SW480 (cell line): ENCODE data around the gene XXYLT1.
"Not testable (repeated sequence)": the region's sequence is repeated elsewhere in the genome, so short reads cannot be mapped to it uniquely, and the experiment has no call there.

Experiments used
- DNase-seq: peaks from one replicate; pipeline ENCODE4 v3.0.0-alpha.2; 2016; ENCODE audit warnings: low spot score

The XXYLT1 gene

GRCh38 chr3:195042743-195043606 lies 228.0 kb downstream of the XXYLT1 start:
- DNase-seq, result no peak

- DNase-seq, result no peak
Observed at GRCh38 chr3:195041871-195042742, 228.9 kb downstream of the XXYLT1 start.

GRCh38 chr3:195040773-195041520 lies 230.0 kb downstream of the XXYLT1 start:
- DNase-seq, result peak; percentile 99

- no peak for DNase-seq
Observed at GRCh38 chr3:195040094-195040493, 230.9 kb downstream of the XXYLT1 start.

- no peak for DNase-seq
Observed at GRCh38 chr3:195039180-195039843, 231.6 kb downstream of the XXYLT1 start.

- no peak for DNase-seq
Observed at GRCh38 chr3:195038161-195038560, 232.8 kb downstream of the XXYLT1 start.

GRCh38 chr3:195037586-195037985 lies 233.4 kb downstream of the XXYLT1 start:
- not testable (repeated sequence) for DNase-seq

- DNase-seq, result no peak
Observed at GRCh38 chr3:195036974-195037373, 234.0 kb downstream of the XXYLT1 start.

- no peak for DNase-seq
Observed at GRCh38 chr3:195036574-195036973, 234.4 kb downstream of the XXYLT1 start.

- no peak for DNase-seq
Observed at GRCh38 chr3:195036203-195036505, 234.8 kb downstream of the XXYLT1 start.

GRCh38 chr3:195035345-195036202 lies 235.4 kb downstream of the XXYLT1 start:
- no peak for DNase-seq

- DNase-seq, result no peak
Observed at GRCh38 chr3:195034541-195034940, 236.4 kb downstream of the XXYLT1 start.

GRCh38 chr3:195034101-195034500 lies 236.9 kb downstream of the XXYLT1 start:
- no peak for DNase-seq

- peak; percentile 72 for DNase-seq
Observed at GRCh38 chr3:195033531-195034091, 237.3 kb downstream of the XXYLT1 start.

- DNase-seq, result no peak
Observed at GRCh38 chr3:195032955-195033354, 238.0 kb downstream of the XXYLT1 start.

GRCh38 chr3:195032106-195032759 lies 238.7 kb downstream of the XXYLT1 start:
- no peak for DNase-seq

GRCh38 chr3:195031574-195032003 lies 239.4 kb downstream of the XXYLT1 start:
- DNase-seq, result no peak

- peak; percentile 89 for DNase-seq
Observed at GRCh38 chr3:195030791-195031321, 240.1 kb downstream of the XXYLT1 start.

GRCh38 chr3:195028877-195029606 lies 241.9 kb downstream of the XXYLT1 start:
- DNase-seq, result no peak
